Endothelial cell of hepatic sinusoid (primary cell): ENCODE measurements around the gene DPF3.

Source experiments
- in situ Hi-C: cut with HindIII; loops from 2 replicates; pipeline ENCODE4 v1.10.0; 2017; ENCODE audit warnings: low sequenced_read_pairs

The DPF3 gene

GRCh38 chr14:72726444-72726843 lies 167.5 kb downstream of the DPF3 start:
- in situ Hi-C loops = loop anchor here (5.0 kb wide), 2 partner anchors 36 to 49 kb away; no protein-coding TSS in a partner anchor

GRCh38 chr14:72723858-72724530 lies 169.9 kb downstream of the DPF3 start:
- in situ Hi-C loops = no loop called here

GRCh38 chr14:72722201-72722785 lies 171.6 kb downstream of the DPF3 start:
- in situ Hi-C loops = no loop called here

- in situ Hi-C loops = no loop called here
Measured at GRCh38 chr14:72721083-72721482, 172.8 kb downstream of the DPF3 start.

- in situ Hi-C loops = no loop called here
Measured at GRCh38 chr14:72717220-72717619, 176.7 kb downstream of the DPF3 start.

GRCh38 chr14:72716476-72716875 lies 177.4 kb downstream of the DPF3 start:
- in situ Hi-C loops = no loop called here

GRCh38 chr14:72715850-72716228 lies 178.1 kb downstream of the DPF3 start:
- in situ Hi-C loops = no loop called here

GRCh38 chr14:72715215-72715849 lies 178.6 kb downstream of the DPF3 start:
- in situ Hi-C loops = no loop called here

GRCh38 chr14:72714871-72715214 lies 179.1 kb downstream of the DPF3 start:
- in situ Hi-C loops = no loop called here

- in situ Hi-C loops = no loop called here
Measured at GRCh38 chr14:72714094-72714493, 179.8 kb downstream of the DPF3 start.

- in situ Hi-C loops = no loop called here
Measured at GRCh38 chr14:72711936-72712335, 182.0 kb downstream of the DPF3 start.

GRCh38 chr14:72709916-72710611 lies 183.8 kb downstream of the DPF3 start:
- in situ Hi-C loops = no loop called here

- in situ Hi-C loops = no loop called here
Measured at GRCh38 chr14:72708708-72709475, 185.0 kb downstream of the DPF3 start.

GRCh38 chr14:72708222-72708621 lies 185.7 kb downstream of the DPF3 start:
- in situ Hi-C loops = no loop called here

GRCh38 chr14:72706485-72706884 lies 187.4 kb downstream of the DPF3 start:
- in situ Hi-C loops = no loop called here

- in situ Hi-C loops = no loop called here
Measured at GRCh38 chr14:72704502-72704901, 189.4 kb downstream of the DPF3 start.

GRCh38 chr14:72701605-72702004 lies 192.3 kb downstream of the DPF3 start:
- in situ Hi-C loops = no loop called here

- in situ Hi-C loops = no loop called here
Measured at GRCh38 chr14:72701237-72701565, 192.7 kb downstream of the DPF3 start.

GRCh38 chr14:72700338-72701236 lies 193.3 kb downstream of the DPF3 start:
- in situ Hi-C loops = no loop called here

- in situ Hi-C loops = no loop called here
Measured at GRCh38 chr14:72699852-72700257, 194.0 kb downstream of the DPF3 start.
